K562 (cell line): ENCODE measurements around the gene ITPA. TPM values are rescaled to one million over a fixed set of nuclear protein-coding genes. Genes with fewer than 3 reads are reported as not detected.

Experiments
- ATAC-seq: fragments of 200-7000 bp; cut with Tn5 transposase; 3 replicates; pipeline ENCODE4 v1.9.1; 2020; ENCODE audit warnings: moderate library complexity
- BruUV-seq: library from RNA; stranded (reverse); fragments of 400-500 nt; replicated peaks from 2 replicates; lab custom pipeline; 2021; lab: Mats Ljungman, UMichigan
- CTCF ChIA-PET: fragments of 300-600 bp; formaldehyde crosslinking; extraction: SDS; loops from one replicate; lab custom pipeline; 2021; ENCODE audit warnings: low intra/inter-chr PET ratio; lab: Yijun Ruan, JAX
- POLR2A ChIA-PET: fragments of 300-600, 350-650 bp; sonication (Branson Sonifier 250); formaldehyde crosslinking; extraction: SDS; loops from one replicate; lab custom pipeline; 2021; ENCODE audit warnings: antibody characterized with exemption, inconsistent platforms; lab: Yijun Ruan, JAX
- DNase-seq, 4 experiments: peaks; one replicate each; pipeline versions ENCODE4 v3.0.0 to v3.0.0-alpha.2; 2011 to 2018; ENCODE audit warnings: low spot score in 3 of 4, mixed read lengths in 3 of 4; ENCODE audit errors: extremely low read depth in 1 of 4
- FAIRE-seq: peaks from 2 replicates; lab custom pipeline; 2011; peaks lifted over from hg19 to GRCh38; lab: Jason Lieb, UNC
- H2AFZ ChIP-seq: 2 replicates; pipeline ENCODE4 v1.6.0; 2011; ENCODE audit warnings: low read depth, low read length, control low read depth, inconsistent platforms
- H3K27ac ChIP-seq: fragments of 200-600 bp; 3 replicates; pipeline ENCODE4 v1.8.0; 2011; ENCODE audit warnings: low read depth, mild to moderate bottlenecking, control low read depth, inconsistent platforms, low read length, moderate library complexity, mixed read lengths; ENCODE audit errors: extremely low read depth
- H3K27me3 ChIP-seq, 2 experiments: fragments of 300-600 bp in 1 of 2; 2 replicates in 1 of 2; 3 replicates in 1 of 2; pipeline versions ENCODE4 v1.6.0 to v1.8.0; 2011; ENCODE audit warnings: inconsistent platforms in 2 of 2, low read length in 2 of 2, mild to moderate bottlenecking in 1 of 2, mixed read lengths in 1 of 2, moderate library complexity in 1 of 2; ENCODE audit not compliant: control insufficient read depth in 2 of 2, insufficient read depth in 2 of 2
- H3K36me3 ChIP-seq: fragments of 300-600 bp; 3 replicates; pipeline ENCODE4 v1.8.0; 2011; ENCODE audit warnings: mild to moderate bottlenecking, low read length, inconsistent platforms; ENCODE audit not compliant: control insufficient read depth, insufficient read depth
- H3K4me1 ChIP-seq, 2 experiments: fragments of 200-600 bp in 1 of 2; replicated peaks in 1 of 2; 2 replicates in 1 of 2; 3 replicates in 1 of 2; pipeline versions ENCODE4 v1.5.1 to v1.8.0; 2011; ENCODE audit warnings: inconsistent platforms in 2 of 2, low read length in 2 of 2, mild to moderate bottlenecking in 1 of 2, mixed read lengths in 1 of 2, moderate library complexity in 1 of 2; ENCODE audit not compliant: control insufficient read depth in 2 of 2, insufficient read depth in 2 of 2
- H3K4me2 ChIP-seq: 2 replicates; pipeline ENCODE4 v1.6.1; 2011; ENCODE audit warnings: low read length, control low read depth, inconsistent platforms, mixed read lengths; ENCODE audit not compliant: insufficient read depth
- H3K4me3 ChIP-seq: fragments of 200-600 bp; sonication (generic), shearing (Covaris generic); 2 replicates; pipeline ENCODE4 v1.5.1; 2016; ENCODE audit warnings: control low read depth, inconsistent platforms
- H3K79me2 ChIP-seq: fragments of 200-600 bp; 3 replicates; pipeline ENCODE4 v1.8.0; 2011; ENCODE audit warnings: low read length, inconsistent platforms; ENCODE audit not compliant: control insufficient read depth, insufficient read depth
- H3K9ac ChIP-seq, 2 experiments: 2 replicates each; pipeline versions ENCODE4 v1.6.0 to v1.6.1; 2011; ENCODE audit warnings: low read depth in 2 of 2, low read length in 2 of 2, control low read depth in 1 of 2, inconsistent platforms in 1 of 2, mild to moderate bottlenecking in 1 of 2, mixed read lengths in 1 of 2; ENCODE audit not compliant: insufficient read depth in 1 of 2
- H3K9me1 ChIP-seq: one replicate; pipeline ENCODE4 v1.6.0; 2011; ENCODE audit warnings: inconsistent platforms, mild to moderate bottlenecking, low read length, moderate library complexity; ENCODE audit not compliant: control insufficient read depth, insufficient read depth
- H3K9me3 ChIP-seq: replicated peaks from 2 replicates; pipeline ENCODE4 v1.5.1; 2011; ENCODE audit warnings: low read depth, low read length, inconsistent platforms; ENCODE audit not compliant: control insufficient read depth, insufficient read depth
- H4K20me1 ChIP-seq: replicated peaks from 2 replicates; pipeline ENCODE4 v1.6.1; 2011; ENCODE audit warnings: low read length, inconsistent platforms, mixed read lengths; ENCODE audit not compliant: control insufficient read depth, insufficient read depth
- ARID4B ChIP-seq: sonication (generic); formaldehyde crosslinking; IDR thresholded peaks from 2 replicates; pipeline ENCODE4 v1.8.0; 2022; ENCODE audit warnings: mild to moderate bottlenecking, missing genetic modification reagents
- CBX2 ChIP-seq: fragments of 200-600 bp; sonication (generic); IDR thresholded peaks from one replicate; pipeline ENCODE4 v1.6.1; 2012; ENCODE audit warnings: mild to moderate bottlenecking, low read length, inconsistent platforms; ENCODE audit not compliant: insufficient read depth, poor library complexity, severe bottlenecking
- DNMT1 ChIP-seq: fragments of 450-650 bp; IDR thresholded peaks from 2 replicates; pipeline ENCODE4 v1.6.1; 2016; ENCODE audit warnings: antibody characterized with exemption, mild to moderate bottlenecking
- FOXJ3 ChIP-seq: sonication (generic); formaldehyde crosslinking; IDR thresholded peaks from 2 replicates; pipeline ENCODE4 v1.4.0; 2020; ENCODE audit warnings: mild to moderate bottlenecking, missing genetic modification reagents
- HDAC3 ChIP-seq: fragments of 450-650 bp; IDR thresholded peaks from 2 replicates; pipeline ENCODE4 v1.6.1; 2018; ENCODE audit warnings: borderline replicate concordance, mild to moderate bottlenecking, moderate library complexity; ENCODE audit not compliant: partially characterized antibody
- NCOA2 ChIP-seq, 2 experiments: fragments of 450-650 bp; IDR thresholded peaks; 2 replicates each; pipeline ENCODE4 v1.6.1; 2018; ENCODE audit warnings: mild to moderate bottlenecking in 2 of 2, moderate library complexity in 1 of 2; ENCODE audit not compliant: partially characterized antibody in 2 of 2
- NKRF ChIP-seq: fragments of 450-650 bp; IDR thresholded peaks from 2 replicates; pipeline ENCODE4 v1.6.1; 2016; ENCODE audit warnings: borderline replicate concordance
- POLR2AphosphoS5 ChIP-seq: IDR thresholded peaks from 2 replicates; pipeline ENCODE4 v1.6.1; 2011; ENCODE audit warnings: mild to moderate bottlenecking, low read depth, low read length, moderate library complexity; ENCODE audit not compliant: control insufficient read depth, insufficient read depth
- RBM39 ChIP-seq: fragments of 200-400 bp; formaldehyde crosslinking; optimal IDR thresholded peaks from 2 replicates; pipeline ENCODE3; 2018; ENCODE audit warnings: low read depth, low read length
- TEAD4 ChIP-seq, 2 experiments: sonication (generic) in 1 of 2; formaldehyde crosslinking in 1 of 2; IDR thresholded peaks; 2 replicates each; pipeline versions ENCODE4 v1.6.1 to v1.8.0; 2012 to 2022; ENCODE audit warnings: borderline replicate concordance in 1 of 2, inconsistent platforms in 1 of 2, low read length in 1 of 2, mild to moderate bottlenecking in 1 of 2, missing genetic modification reagents in 1 of 2
- ZFP1 ChIP-seq: fragments of 450-650 bp; formaldehyde crosslinking; IDR thresholded peaks from 2 replicates; pipeline ENCODE4 v1.4.0; 2020; ENCODE audit warnings: mild to moderate bottlenecking, mixed read lengths
- ZNF124 ChIP-seq: sonication (generic); formaldehyde crosslinking; IDR thresholded peaks from 2 replicates; pipeline ENCODE4 v1.8.1; 2022; ENCODE audit warnings: missing genetic modification reagents
- WGBS: fragments of 100-300 bp; shearing (Covaris generic); methylation state at CpG from one replicate; pipeline ENCODE4 v1.1.6; 2016; ENCODE audit warnings: low coverage, mixed read lengths; ENCODE audit not compliant: insufficient coverage; ENCODE audit errors: missing lambda C conversion rate; 5-methylcytosine and 5-hydroxymethylcytosine counted together
- in situ Hi-C: fragments of 300-500 bp; cut with MboI; formaldehyde crosslinking; loops from 4 replicates; pipeline ENCODE4 v1.15.0; 2018; ENCODE audit warnings: inconsistent platforms, mixed read lengths
- intact Hi-C: fragments of 100-400 bp; cut with micrococcal nuclease; formaldehyde crosslinking; loops from 2 replicates; pipeline ENCODE4 v1.14.2; 2022
- polyA plus RNA-seq, 8 experiments: library from polyadenylated mRNA; depleted of rRNA in 4 of 8; stranded (reverse) in 5 of 8; unstranded in 3 of 8; fragments of >200 nt; fragmentation: Nextera tagmentation in 2 of 8; fragmentation: Illumina TruSeq in 1 of 8; extraction: Ambion mirVana in 2 of 8; extraction: Trizol in 1 of 8; gene quantifications; 2 replicates each; pipeline versions ENCODE4 v1.2.1 to v1.2.3, GENCODE V29; 2011 to 2014; ENCODE audit warnings: inconsistent platforms in 1 of 8, missing spikeins in 1 of 8
- total RNA-seq, 7 experiments: library from RNA; depleted of rRNA in 6 of 7; stranded (reverse); fragments of >200 nt in 6 of 7; fragmentation: Illumina TruSeq in 2 of 7; extraction: Trizol in 2 of 7; gene quantifications; 2 replicates each; pipeline versions ENCODE4 v1.2.1 to v1.2.3, GENCODE V29; 2011 to 2021; ENCODE audit warnings: low replicate concordance in 1 of 7

The ITPA gene
- total and polyA plus RNA-seq, 9 of the 15 experiments (the other 6 are each of a cell fraction or from before 2014, with no cell fraction given): 5.0 to 79.7 (median 36.7) TPM

- CTCF ChIA-PET: no interaction called here
- no peak for FAIRE-seq
- WGBS: 65% methylated on average over 6 of the region's 6 CpGs
Observed at GRCh38 chr20:3160418-3160817, 48.9 kb upstream of the ITPA start.

More at GRCh38 chr20:3160418-3160817, 48.9 kb upstream of the ITPA start:
- no peaks in the 10 kb centered on the region for H3K9me1 ChIP-seq
- no peak overlapping the region for H2AFZ ChIP-seq
- intact Hi-C loops: no loop called here
- peaks cover 45% of the 10 kb centered on the region for H3K79me2 ChIP-seq
- peak overlapping the region; percentile 86 for H3K4me3 ChIP-seq
- TF ChIP-seq FOXJ3 (CRISPR knock-in tag) (no peak), HDAC3 (no peak), CBX2 (no peak), ZNF124 (no peak), POLR2AphosphoS5 (no peak), RBM39 (no peak), NKRF (no peak), ZFP1 (CRISPR knock-in tag) (no peak), ARID4B (no peak), NCOA2 (IDR thresholded peaks at IDR 0.05; ENCODE audit: partially characterized antibody in 2 of 2) (no peak), TEAD4 (IDR thresholded peaks at IDR 0.05; ENCODE audit: low read length) (no peak), TEAD4 (CRISPR knock-in tag; IDR thresholded peaks at IDR 0.05; ENCODE audit: borderline replicate concordance) (no peak), DNMT1 (no peak)
- no peaks in the 10 kb centered on the region for H3K27me3 ChIP-seq
- peak overlapping the region; percentile 93 for H3K27ac ChIP-seq
- peaks cover 17 to 28% of the 10 kb centered on the region in 2 experiments; a peak in 4 of 5 replicates for H3K4me1 ChIP-seq
- peaks cover 16% of the 10 kb centered on the region for H3K36me3 ChIP-seq
- peaks cover 26% of the 10 kb centered on the region for H4K20me1 ChIP-seq
- in situ Hi-C loops: no loop called here
- POLR2A ChIA-PET: interaction anchor here (0.6 to 4.1 kb wide), 5 partner anchors 11 to 449 kb away, joined by 3 to 42 read pairs (median 3); no protein-coding TSS in a partner anchor
- peak overlapping the region; percentile 88 for H3K4me2 ChIP-seq
- no TSS peak for BruUV-seq
- H3K9ac ChIP-seq: peak overlapping the region in 1 of 2 experiments; percentile 93; a peak in 3 of 4 replicates
- ATAC-seq: no peak
- H3K9me3 ChIP-seq: no peaks in the 10 kb centered on the region
- no peak for DNase-seq
